NCI-H2196 treated with DMSO at 0.1 percent for 48 hours (cell line): Measurements from ENCODE around the gene DOCK2.
"Not testable (repeated sequence)": the region's sequence is repeated elsewhere in the genome, so short reads cannot be mapped to it uniquely, and the experiment has no call there.

Experiments
- DNase-seq: peaks from one replicate; lab custom pipeline; 2025; ENCODE audit not compliant: unreplicated experiment; lab: John Stamatoyannopoulos, UW

DOCK2 gene

DNA sequence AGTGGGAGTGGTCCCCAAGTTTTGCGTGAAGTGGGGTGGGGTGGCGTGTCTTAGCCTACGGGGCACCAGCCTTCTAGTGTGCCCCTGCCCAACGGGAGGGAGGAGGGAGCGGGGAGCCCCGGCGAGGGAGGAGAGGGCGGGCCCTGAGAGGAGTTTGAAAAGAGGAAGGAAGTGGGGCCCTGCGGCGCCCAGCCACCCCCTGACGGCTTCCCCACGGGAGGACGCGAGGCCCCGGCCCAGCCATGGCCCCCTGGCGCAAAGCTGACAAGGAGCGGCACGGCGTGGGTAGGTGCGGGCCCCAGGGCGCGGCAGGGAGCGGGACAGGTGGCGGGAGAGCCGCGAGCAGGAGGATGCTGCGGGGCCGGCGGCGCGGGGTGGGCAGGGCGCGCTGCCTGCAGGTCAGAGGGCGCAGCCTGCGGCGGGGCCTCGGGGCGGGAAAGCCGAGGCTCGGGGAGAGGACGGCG lies at the start of gene DOCK2:
Gene DOCK2, plus strand, starts transcription at position 191 of the 464 bp plus-strand sequence. Its CDS starts 52 bp downstream, at position 243.
- no peak for DNase-seq

DNA sequence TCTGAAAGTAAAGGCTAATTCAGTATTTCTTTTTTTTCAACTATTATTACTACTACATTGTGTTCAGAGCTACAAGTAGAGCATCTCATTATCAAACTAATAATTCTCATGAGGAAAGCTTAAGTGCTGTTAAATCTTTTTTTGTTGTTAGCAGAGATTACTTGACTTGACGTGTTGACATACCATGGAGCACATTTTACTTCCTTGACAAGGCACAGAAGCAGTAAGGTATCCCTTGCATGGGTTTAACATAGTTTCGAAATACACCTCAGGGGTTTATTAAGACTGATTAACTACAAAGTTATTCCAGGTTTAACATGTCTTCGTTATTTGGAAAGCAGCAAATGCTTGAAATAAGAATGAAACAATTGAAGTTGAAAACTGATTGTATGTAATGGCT lies 46.5 kb upstream of the DOCK2 start:
- DNase-seq, result no peak

DNA sequence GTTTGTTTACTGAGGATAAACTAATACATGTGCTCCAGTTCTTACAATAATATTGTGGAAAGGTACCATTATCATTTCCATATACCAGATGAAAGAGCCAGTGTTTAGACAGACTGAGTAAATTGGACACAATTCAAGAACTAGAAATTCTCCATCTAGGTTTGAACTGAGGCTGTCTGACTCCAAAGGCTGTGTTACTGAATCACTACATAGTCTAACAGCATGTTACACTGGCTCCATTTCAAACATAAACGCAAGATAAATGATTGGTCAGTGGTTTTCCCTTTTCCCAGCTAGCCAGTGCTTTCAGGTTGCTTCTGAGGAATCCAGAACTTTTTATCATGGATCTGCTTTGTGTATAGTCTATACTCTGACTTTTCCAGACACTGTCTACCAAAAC lies 45.4 kb upstream of the DOCK2 start:
- DNase-seq, result no peak

DNA sequence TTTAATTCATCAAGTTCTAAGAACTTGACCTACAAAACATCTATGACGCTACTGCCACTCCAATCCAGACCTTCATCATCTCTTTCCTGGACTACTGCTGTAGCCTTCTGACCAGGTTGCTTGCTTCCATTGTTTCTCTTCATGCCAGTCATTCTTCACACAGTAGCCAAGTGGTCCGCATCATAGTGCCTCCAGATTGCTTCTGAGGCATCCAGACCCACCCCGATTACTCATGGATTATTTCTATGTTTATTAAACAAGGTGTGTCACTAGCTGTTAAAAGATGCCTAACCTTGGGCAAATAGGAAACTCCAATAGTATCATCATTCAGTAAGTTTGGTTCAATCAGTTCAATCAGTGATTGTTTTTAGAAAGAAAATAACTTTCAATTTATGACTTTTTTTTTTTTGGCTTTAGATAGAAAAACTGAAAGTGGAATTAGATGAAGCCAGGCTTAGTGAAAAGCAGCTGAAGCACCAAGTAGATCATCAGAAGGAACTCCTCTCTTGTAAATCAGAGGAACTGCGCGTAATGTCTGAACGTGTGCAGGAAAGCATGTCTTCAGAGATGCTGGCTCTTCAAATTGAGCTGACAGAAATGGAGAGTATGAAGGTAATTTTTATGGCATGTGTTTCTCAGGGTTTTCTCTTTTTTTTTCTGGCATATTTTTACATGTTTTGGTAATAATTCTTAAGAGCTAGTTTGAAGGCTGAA lies 44.0 kb upstream of the DOCK2 start:
- no peak for DNase-seq

DNA sequence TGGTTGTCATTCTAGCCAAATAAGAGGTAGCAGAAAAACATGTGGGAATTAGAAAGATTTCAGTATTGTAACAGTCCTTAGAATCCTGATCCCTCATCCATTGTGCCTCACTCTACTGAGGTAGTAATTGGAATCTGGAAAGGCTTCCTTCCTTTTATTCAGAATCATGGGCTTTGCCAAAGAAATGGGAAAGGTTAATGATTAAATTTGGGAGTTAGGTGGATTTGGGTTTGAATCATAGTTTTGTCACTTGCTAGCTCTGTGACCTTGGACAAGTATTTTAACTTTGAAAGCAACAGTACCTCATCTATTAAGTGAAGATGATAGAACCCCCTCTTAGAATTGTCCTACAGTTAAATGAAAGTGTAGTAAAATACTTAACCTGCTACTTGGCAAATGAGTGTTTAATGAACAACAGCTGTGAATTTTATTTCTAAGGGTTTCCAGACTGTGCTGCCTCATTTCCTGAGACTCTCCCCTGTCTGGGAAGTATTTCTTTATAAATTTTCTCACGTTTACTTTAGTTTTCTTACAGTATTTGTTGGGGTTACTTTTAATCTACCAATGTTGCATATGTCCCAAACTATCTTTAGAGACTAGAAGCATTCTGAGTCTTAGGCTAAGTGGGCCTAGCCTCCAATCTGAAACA lies 41.8 kb upstream of the DOCK2 start:
- no peak for DNase-seq

DNA sequence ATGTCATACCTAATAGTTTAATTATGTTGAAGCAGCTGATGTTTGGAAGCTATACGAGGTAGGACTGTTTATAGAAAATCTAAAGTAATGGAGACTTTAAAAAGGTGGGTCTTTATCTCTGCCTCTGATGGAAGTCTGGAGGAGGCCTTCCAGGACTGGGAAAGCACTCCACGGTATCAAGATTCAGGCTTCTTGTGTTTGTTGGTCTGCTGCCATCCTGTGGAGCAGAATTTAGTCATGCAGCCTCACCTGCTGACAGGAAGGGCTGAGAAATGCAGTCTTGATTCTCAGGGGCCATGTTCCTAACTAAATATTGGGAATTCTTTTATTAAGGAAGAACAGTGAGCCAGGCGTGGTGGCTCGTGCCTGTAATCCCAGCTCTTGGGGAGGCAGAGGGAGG lies 37.6 kb upstream of the DOCK2 start:
- DNase-seq, result no peak

DNA sequence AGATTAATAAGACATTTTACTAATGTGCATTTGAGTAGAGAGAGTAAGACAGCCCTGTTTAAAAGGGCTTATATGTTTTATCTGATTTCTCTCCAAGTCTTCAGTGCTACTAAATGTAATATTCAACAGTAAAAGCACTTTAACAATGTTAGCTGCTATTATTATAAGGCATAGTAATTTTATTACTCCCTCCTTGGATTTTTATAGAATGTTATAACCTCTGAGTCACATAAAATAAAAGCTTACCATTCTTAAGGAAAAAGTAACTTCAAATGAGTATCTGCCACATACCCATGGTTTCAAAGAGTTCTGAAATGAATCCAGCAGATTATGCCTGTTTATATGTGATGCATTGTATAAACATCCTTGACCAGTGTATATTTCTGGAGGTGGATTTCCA lies 34.5 kb upstream of the DOCK2 start:
- DNase-seq, result no peak

DNA sequence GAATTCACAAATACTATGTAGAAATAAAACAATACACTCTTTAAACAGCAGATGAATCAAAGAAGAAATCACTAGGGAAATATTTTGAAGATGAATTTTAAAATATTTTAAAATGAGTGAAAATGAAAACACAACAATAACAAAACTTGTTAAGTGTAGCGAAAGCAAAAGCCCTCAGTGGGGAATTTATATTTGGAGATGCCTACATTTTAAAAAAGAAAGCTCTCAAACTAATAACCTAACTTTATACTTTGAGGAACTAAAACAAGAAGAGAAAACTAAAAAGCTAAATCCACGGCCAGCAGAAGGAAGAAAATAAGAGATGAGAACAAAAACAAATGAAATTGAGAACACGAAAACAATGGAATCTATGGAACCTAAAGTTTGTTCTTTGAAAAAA lies 30.8 kb upstream of the DOCK2 start:
- no peak for DNase-seq

DNA sequence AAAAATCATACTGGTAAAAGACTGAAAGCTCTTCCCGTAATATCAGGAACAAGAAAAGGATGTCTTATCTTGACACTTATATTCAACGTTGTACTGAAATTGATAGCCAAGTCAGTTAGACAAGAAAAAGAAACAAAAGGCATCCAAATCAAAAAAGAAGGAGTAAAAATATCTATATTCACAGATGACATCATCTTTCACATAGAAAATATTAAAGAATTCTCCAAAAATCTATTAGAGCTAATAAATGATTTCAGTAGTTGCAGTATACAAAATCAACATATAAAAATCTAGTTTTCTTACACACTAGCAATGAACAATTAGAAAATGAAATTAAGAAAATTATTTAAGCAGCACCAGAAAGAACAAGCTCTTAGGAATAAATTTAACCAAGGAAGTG lies 29.2 kb upstream of the DOCK2 start:
- no peak for DNase-seq

DNA sequence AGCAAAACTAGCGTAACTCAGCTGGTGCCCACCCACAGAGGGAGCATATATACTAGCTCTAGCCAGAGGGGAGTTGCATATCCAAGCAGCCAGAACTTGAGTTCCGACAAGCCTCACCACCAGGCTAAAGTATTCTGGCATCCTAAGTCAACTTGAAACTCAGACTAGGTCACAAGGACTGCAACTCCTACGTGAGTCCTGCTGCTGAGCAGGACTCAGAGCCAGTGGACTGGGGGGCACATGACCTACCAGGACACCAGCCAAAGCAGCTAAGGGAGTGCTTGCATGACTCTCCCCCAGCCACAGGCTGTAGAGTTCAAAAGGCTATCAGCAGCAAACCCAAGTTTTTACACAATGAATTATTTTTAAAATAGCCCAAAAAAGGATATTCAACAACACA lies 27.4 kb upstream of the DOCK2 start:
- no peak for DNase-seq

DNA sequence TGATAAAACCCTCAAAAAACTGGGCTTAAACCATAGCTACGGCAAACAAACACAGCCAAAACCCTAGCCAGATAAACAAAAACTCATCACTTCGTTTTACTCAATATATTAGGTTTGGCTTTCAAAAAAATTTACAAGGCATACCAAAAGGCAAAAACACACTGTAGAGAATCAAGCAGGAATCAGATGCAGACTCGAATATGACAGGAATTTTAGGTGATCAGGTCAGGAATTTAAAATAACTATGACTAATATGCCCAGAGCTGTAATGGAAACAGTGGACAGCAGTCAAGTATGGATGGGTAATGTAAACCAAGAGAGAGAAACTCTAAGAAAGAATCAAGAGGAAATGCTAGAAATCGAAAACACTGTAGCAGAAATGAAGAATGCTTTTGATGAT lies 26.5 kb upstream of the DOCK2 start:
- no peak for DNase-seq

DNA sequence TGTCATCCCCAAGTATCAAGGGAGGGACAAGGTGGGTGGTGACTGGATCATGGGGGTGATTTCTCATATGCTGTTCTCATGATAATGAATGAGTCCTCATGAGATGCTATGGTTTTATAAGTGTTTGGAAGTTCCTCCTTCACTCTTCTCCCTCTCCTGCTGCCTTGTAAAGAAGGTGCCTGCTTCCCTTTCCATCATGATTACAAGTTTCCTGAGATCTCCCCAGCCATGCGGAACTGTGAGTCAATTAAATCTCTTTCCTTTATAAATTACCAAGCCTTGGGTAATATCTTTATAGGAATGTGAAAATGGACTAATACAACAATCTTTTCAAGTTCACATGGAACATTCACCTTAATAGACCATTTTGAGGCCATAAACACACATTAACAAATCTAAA lies 21.5 kb upstream of the DOCK2 start:
- no peak for DNase-seq

DNA sequence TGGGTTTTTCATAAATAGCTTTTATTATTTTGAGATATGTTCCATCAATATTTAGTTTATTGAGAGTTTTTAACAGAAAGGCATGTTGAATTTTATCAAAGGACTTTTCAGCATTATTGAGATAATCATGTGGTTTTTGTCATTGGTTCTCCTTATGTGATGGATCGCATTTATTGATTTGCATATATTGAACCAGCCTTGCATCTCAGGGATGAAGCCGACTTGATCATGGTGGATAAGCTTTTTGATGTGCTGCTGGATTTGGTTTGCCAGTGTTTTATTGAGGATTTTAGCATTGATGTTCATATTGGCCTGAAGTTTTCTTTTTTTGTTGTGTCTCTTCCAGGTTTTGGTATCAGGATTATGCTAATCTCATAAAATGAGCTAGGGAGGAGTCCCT lies 12.8 kb upstream of the DOCK2 start:
- DNase-seq, result not testable (repeated sequence)

DNA sequence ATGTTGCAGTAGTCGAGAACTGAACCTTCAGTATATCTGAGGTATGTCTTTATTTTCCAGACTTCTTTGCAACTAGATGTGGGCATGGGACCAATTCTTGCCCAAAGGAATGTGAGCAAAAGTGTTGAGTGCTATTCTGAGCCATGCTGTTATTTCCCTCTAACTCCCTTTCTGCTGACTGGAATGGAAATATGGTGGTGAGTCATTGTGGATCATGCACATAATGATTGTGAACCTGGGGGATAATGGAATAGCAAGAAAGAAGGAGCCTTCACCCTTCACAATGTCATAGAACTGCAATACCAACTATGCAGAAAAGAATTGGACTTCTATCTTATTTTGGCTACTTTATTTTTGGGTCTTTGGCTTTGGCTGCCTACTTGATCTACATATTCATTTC lies 10.3 kb upstream of the DOCK2 start:
- DNase-seq, result no peak

DNA sequence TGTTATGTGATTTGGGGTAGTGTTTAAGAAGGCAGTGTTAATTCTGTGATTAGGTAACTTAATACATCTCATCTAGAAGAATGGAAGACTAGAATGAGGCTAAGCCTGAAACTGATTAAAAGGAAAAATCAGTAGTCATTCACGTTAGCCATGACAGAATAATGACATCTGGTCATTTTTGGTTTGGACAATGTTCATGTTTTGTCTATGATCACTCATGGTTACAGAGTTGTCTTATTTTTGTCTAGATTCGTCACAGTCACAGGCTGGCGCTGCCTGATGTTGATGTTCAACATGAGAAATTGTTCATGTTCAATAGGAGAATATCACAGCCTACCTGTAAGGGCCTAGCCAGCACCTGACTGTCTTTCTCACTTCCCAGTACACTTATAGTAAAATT lies 9.5 kb upstream of the DOCK2 start:
- DNase-seq, result no peak

DNA sequence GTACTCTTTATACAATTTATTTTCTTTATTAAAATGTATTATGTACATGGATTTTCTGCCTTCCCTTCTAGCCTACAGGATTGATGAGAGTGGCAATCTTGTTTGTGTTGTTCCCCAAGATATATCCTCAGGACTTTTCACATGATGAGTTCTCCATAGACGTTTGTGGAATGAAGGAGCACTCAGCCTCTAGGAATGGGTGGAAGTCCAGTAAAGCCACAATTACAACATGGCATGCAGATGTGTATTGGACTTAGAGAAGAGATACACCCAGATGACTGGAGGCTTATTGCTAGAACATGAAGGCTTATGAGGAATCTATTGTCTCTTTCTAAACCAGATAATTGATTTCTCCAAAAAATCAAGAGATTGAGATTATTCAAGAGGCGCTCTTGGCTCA lies 8.2 kb upstream of the DOCK2 start:
- DNase-seq, result no peak

DNA sequence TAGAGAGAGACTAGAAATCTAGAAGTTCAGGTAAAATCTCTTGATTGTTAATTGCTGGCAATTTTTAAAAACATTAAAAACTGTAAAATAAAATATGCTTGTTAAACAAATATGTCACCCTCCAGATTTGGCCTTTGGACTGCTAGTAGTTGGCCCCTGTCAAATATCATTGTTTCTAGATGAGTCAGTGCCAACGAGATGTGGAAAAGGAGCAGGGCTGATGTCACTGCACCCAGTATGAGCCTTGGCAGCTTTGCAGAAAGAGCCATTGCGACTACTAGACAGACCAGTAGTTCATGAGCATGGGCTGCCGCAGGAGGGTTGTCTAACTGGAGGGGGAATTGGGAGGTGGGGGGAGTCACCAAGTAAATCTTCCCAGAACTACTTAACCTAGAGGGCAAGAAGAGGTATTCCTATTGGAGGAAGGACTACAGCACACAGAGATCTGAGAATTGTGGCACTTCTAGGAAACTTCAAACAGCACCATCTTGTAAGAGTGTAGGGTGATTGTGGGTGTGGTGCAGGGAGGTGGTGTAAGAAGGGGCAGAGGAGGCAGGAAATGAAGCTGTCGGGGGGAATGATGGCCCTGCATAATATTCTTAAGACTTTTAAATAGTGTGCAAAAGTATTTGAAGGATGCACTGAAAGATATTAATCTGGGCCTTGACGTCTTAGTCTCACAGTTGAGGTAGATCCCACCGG lies 7.1 kb upstream of the DOCK2 start:
- DNase-seq, result no peak

DNA sequence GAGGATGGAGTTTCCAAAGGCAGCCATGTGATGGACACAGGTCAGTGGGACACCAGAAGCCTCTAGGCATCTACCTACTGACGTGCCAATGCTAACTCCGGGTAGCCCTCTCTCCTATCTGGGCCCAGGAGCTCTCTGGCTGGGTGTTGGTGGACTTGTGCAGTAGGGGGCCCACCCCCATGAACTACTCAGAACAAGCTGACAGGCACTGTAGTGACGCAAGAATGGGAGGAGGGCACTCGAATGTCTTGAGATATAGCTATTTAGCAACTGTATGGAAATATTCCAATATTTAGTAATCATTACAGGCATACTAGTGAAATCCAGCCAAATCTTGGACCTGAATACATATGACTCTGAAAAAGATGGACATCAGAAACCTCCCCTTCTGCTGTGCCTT lies 5.7 kb upstream of the DOCK2 start:
- DNase-seq, result no peak

DNA sequence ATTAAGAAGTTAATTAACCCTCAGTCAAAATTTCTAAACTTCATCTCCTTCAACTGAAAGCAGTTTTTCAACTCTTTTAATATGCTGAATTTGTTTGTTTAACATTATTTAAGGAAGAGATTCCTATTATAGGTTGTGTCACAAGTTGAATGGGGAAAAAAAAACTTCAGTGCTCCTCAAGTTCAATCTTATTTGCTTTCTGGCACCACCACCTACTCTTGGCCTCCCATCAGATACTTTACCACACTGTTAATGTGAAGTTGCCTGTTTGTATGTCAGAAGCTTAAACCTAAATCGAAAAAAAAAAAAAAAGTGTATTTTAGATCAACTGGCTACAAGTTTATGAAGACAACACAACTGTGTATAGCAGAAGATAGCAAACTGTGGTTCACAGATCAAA lies 4.1 kb upstream of the DOCK2 start:
- DNase-seq, result no peak

DNA sequence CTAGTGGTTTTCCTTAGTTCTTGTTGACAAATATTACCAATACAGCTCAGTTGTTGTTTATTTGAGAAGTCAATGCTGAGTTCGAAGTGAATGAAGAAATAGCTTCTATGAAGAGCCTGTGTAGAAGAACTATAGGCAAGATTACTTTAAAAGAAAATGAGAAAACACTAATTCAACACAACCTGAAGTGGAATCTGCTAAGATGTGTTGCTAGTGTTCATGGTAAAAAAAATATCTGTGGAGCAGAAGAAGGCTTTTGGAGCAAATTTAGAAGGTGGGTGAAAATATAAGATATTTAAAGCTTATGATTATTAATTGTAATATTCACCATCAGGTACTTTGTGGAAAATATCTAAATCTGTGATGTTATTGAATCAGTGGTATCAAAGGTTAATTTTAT lies 2.5 kb upstream of the DOCK2 start:
- no peak for DNase-seq

DNA sequence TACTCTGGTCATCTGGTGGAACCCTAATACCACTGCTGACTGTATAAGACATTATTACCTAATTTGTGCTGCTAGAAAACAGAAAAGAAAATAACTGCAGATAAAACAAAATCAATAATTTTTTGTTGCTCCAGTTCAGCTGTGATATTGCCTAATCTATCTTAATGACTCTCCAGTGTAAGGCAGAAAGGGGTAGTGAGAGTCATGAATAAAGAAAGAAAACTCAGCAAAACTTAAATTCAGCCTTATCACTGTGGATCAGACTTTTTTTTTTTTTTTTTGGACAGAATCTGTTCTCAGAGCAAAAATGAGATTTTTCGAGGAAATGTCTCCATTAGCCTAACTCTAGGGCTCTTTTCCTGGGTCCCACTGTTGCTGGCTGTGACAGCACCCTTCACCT lies 1.1 kb upstream of the DOCK2 start:
- DNase-seq, result no peak

DNA sequence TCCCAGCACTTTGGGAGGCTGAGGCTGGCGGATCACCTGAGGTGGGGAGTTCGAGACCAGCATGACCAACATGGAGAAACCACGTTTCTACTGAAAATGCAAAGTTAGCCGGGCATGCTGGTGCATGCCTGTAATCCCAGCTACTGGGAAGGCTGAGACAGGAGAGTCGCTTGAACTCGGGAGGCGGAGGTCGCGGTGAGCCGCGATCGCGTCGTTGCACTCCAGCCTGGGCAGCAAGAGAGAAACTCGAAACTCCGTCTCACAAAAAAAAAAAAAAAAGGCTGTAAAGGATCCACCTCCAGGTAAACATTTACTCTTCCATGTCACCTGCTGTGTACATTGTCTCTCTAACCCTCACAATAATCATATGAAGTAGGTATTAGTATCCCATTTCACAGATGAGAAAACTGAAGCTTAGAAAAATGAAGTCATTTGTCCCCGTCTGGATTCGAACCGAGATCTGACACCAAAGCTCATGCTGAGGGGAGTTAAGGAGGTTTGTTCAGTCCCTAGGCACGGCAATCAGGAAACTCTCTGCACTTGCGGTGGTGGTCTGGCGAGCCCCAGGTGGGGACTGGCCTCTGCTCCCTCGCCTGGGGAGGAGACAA lies 494 bp upstream of the DOCK2 start:
- DNase-seq, result no peak
